ENCODE measurements around the gene CASP12. TPM values are rescaled to one million over a fixed set of nuclear protein-coding genes. Genes with fewer than 3 reads are reported as not detected.

The CASP12 gene
- total RNA-seq, 1 donor from 2014 or later = not detected

DNA sequence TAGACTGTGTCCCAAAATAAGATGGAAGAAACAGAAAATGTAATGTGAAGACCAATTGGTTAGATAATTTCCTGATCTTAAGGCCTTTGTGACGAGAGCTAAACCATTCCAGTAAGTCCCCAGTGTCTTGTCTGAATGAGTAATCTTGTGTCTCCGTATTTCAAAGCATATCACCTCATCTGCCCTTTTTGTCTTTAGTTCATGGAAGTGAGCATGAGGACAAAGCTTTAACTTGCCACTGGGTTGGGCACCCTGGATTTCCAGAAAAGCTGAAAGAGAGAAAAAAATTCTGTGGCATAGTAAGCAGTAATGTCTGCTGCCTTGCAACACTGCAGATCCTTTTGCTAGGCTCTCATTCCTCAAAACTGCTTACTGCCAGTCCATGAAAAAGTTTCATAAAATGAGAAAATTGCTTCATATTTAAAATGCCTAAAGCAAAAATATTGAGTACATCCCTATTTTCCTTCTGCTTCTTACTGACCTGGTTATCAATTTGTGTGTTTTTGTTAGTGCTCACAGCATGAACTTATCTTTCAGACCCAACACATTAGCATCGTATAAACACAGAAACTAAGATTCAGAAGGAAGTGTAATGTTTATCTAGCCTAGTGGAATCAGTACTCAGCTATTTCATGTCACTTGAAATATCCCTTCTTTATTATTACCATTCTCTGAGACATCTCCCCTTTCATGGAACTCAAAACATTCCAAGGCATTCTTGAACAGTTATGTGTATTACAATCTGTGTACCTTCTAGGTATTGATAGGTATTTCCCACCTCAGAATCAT lies 5.3 kb downstream of the CASP12 start:
- DNase-seq (ENCODE audit: low spot score) = no peak

DNA sequence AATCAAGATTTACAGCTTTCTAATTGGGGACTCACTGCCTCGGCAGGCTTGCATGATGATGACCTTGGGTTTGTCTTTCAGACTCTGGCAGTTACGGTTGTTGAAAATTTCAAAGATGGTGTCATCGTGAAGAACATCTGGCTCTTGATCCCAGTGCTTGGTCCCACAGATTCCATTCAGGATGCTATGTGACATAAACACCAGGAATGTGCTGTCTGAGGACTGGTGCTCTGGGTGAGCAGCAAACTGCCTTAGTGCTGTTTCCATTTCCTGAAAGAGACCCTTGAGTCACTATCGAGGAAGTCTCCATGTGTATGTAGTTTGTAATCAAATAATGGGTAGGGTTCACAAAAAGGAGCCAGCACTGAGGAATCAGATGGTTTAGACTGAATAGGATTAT lies 7.1 kb downstream of the CASP12 start:
- DNase-seq (ENCODE audit: low spot score) = no peak

GRCh38 chr11:104883342-104883741 lies 14.9 kb downstream of the CASP12 start:
- DNase-seq (ENCODE audit: low spot score) = no peak

- DNase-seq (ENCODE audit: low spot score) = no peak
Observed at GRCh38 chr11:104881117-104881794, 17.0 kb downstream of the CASP12 start.

DNA sequence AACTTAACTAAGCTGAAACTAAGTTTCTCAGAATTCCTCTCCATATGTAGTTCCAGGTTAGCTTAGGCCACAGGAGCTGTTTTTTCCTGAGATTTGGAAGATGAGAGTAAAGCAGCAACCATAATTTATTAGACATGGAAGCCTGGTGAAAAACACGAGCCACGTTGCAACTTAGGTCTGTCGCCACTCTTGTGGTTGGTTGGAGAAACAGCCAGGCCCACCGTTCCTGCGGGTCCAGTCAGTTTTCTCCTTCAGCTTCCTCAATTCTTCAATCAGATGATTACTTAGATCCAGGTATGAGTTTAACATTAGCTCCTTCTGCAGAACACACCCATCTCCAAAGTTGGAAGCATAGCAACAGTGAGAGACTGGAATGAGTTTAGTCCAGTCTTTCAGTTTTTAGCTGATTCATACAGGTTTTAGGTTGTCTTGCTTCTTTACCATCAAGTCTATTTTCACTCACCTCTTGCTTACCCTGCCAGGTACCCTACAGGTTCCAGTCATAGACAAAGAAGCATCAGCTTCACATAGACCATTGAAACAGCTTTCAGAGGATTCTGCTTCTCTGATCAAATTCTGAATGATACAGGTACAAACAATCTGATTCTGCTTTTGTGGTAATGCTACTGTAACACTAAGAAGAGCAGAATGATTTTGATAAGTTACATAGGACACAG lies 18.6 kb downstream of the CASP12 start:
- no peak for DNase-seq (ENCODE audit: low spot score)

DNA sequence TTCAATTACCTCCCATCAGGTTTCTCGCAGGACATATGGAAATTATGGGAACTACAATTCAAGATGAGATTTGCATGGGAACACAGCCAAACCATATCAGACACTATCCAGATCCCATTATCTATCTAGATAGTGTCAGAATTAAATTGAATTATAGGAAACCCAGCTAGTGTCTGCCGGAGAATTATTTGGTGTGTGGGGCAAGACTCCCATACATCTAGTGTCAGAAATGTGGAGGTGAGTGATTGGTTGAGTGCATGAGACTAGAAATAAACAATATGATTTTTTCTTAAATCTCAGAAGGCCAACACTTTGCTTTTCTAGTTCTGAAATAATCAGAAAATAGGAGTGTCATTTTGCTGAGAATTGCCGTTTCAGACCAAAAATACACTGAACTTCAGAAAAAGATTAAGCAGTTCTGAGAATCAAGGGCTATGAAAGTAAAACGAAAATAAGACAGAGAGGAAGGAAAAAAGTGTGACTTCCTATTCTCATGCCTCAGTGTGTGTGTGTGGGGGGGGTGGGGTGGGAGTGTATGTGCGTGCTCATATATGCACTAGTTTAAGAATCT lies 21.3 kb downstream of the CASP12 start:
- DNase-seq (ENCODE audit: low spot score) = no peak

GRCh38 chr11:104876324-104876723 lies 21.9 kb downstream of the CASP12 start:
- no peak for DNase-seq (ENCODE audit: low spot score)

DNA sequence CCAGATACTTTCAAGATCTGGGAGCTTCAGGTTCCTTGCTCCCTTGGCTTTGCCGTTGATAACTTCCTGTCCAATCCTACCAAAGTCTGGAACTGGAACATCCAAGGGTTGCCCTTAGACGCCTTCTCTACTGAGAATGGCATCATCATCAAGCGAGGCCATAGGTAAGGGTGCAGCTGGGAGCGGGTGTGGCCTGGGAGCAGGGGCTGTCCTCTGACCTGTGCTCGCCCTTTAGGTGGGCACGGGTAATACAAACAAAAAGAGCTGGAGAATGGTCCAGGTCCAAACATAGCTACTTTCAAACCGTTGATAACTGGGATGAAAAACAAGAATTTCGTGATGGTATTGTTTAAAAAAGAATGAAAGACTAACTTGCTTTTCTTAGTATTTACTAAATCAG lies 25.0 kb downstream of the CASP12 start:
- no peak for DNase-seq (ENCODE audit: low spot score)

GRCh38 chr11:104872393-104872792 lies 25.9 kb downstream of the CASP12 start:
- no peak for DNase-seq (ENCODE audit: low spot score)

- no peak for DNase-seq (ENCODE audit: low spot score)
Observed at GRCh38 chr11:104870910-104871309, 27.4 kb downstream of the CASP12 start.

DNA sequence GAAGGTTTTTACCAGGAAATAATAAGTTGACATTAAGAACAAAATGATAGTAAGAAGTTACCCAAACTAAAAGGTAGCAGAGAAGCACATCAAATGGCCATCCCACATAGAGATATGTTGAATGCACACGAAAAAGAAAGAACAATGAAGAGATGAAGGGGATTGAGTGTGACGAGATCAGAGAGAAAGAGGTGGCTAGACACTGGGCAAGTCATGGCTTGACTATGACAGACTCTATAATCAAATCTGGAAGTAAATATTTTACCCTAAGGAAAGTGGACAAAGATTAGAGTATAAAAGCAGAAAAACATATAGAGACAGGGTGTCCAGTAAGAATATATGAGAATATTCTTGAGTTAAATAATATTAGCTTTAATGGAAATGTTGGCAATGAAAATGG lies 31.4 kb downstream of the CASP12 start:
- DNase-seq (ENCODE audit: low spot score) = no peak

DNA sequence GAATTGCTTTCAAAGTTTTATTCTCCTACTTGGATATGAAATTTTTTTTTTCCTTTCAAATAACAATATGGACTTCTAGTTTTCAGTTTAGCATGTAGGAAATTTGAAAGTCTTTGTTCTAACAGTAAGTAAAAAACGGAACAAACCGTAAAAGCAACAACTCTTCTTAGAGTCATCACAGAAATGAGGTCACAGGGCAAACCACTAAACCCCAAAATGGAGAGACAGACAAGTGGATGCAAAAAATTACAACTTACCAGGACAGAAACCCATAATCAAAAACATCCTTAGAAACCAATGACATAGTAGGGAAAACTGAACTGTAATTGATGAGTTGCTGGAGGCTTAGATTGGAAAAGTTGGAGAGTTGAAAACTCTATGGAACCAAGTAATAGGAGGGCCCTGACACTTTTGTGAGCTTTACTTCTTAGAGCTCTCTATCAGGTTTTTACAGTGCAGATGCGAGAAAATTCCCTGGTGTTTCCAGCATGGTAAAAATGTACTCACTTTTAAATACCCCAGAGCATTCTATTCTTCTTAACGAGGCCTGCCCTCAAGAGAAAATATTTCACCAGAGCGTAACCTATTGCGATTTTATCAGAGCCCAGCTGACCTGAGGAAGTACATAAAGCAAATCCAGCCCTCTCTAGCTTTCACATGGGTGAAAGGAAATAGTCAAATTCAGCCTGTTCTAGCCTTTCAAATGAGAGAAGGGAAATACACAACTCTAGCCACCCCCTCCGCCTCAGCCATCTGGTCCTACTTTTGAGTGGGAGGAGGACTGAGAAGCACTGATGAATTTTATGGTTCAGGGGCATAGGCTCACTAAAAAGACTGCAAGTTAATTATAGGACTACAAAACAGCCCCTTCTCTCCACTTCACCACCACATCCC lies 39.1 kb downstream of the CASP12 start:
- no peak for DNase-seq (ENCODE audit: low spot score)

GRCh38 chr11:104856607-104857006 lies 41.7 kb downstream of the CASP12 start:
- no peak for DNase-seq (ENCODE audit: low spot score)

GRCh38 chr11:104855965-104856364 lies 42.3 kb downstream of the CASP12 start:
- no peak for DNase-seq (ENCODE audit: low spot score)

GRCh38 chr11:104853276-104853675 lies 45.0 kb downstream of the CASP12 start:
- no peak for DNase-seq (ENCODE audit: low spot score)

DNA sequence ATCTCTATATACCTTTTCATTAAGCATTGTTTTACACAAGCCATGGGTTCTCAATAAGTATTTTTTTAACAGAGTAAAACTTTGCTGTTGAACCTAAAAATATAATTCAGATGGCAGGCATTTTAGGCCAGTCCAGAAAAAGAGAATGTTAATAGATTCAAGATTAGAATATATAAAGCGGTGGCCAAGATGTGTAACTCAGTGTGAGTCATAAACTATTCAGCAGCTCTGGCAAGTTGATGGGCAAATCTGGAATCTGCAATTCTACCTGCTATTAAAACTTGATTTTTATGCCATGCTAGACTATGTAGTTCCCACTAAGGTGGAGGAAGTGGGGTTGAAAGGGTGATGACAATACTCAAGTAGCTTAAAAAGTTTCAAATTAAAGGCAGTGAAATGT lies 45.4 kb downstream of the CASP12 start:
- no peak for DNase-seq (ENCODE audit: low spot score)

DNA sequence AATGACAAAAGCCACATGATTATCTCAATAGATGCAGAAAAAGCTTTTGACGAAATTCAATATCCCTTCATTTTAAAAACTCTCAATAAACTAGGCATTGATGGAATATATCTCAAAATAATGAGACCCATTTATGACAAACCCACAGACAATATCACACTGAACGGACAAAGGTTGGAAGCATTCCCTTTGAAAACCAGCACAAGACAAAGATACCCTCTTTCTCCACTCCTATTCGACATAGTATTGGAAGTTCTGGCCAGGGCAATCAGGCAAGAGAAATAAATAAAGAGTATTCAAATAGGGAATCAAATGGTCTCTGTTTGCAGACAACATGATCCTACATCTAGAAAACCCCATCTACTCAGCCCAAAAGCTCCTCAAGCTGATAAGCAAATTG lies 52.0 kb downstream of the CASP12 start:
- no peak for DNase-seq (ENCODE audit: low spot score)

DNA sequence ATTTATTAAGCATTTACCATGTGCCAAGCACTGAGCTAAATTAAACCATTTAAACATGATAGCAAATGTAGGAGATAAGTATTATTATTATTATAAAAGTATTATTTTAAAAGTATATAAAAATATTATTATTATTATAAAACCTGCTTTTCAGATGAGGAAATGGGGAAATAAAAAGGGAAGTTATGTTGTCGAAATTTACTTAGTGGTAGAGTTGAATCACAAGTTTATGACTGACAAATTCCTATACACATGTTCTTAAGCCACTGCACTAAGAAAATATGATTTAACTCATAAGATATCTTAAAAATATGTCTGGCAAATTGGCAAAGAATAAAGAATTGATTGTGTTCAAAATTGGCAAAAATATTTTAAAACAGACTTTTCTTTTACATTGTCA lies 53.8 kb downstream of the CASP12 start:
- DNase-seq (ENCODE audit: low spot score) = no peak

DNA sequence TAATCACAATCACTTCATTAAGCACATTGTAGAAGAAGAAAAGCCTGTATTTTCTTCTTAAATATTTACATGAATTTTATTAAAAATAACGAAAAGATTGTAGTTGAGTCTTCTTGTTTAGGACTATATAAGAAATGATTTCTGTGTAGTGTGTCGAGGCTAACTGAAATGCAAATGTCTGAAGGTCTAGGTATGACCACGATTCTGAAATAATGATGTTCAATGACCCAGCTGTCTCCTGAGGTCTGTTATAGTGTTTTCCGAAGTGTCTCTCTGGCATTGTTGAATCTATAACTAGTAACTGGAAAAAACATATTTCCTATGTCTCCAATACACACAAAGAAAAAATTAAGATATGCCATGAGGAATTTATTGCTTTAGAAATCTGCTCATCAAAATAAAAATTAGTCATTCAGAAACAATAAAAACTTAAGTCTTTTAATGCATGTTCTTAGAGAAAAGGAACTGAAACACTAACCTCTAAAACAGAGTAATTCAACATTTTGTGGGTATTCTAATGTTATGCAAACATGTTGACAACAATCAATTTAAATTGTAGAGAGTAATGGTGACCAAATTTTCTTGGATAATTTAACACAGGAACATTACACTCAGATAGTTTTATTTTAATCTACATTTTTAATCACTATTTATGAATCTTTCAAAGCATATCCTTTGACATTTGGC lies 55.0 kb downstream of the CASP12 start:
- no peak for DNase-seq (ENCODE audit: low spot score)

GRCh38 chr11:104841973-104842525 lies 56.2 kb downstream of the CASP12 start:
- no peak for DNase-seq (ENCODE audit: low spot score)

All from umbilical cord (tissue), 2 donors.